ENCODE measurements around the gene GOLPH3.

DNA sequence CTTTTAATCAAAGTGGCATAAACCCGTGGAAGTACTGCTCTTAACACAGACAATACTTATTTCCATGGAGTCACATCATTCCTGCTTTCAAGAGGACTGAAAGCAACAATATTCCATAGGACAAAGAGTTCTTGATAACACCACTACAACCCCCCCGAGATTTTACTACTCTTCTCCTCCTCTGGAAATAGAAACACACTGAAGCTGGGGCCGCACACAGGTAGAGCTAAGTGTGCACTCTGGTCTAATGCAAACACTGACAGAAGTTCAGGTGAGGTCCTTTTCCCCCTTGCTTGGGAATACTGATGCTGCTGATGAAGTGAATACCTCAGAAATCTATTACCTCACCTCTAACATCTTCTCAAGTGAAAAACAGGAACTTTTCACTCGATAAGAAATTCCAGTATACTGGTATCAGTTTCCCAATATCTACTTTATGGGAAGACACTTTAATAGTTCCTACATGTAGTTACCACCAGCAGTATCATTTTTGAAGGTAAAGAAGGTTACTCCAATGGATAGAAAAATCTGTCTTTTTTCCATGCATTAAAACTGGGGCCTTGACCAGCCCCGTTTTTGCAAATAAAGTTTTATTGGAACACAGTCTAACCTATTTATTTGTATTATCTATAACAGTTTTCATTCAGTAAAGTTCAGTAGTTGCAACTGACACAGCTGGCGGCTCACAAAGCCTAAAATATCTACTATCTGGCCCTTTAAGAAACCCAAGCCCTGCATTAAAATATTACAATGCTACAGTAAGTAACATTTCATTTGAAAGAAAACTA, 50.0 kb downstream of the GOLPH3 start:
- no peak for TF ChIP-seq TAF1 (IDR thresholded peaks at IDR 0.05; ENCODE audit: low read depth)
- TF ChIP-seq TEAD4 (IDR thresholded peaks at IDR 0.05): no peak
- no peak for TF ChIP-seq CEBPB (IDR thresholded peaks at IDR 0.05)
- TF ChIP-seq RAD21 (IDR thresholded peaks at IDR 0.05; ENCODE audit: low read depth): no peak
- TF ChIP-seq EP300 (IDR thresholded peaks at IDR 0.05; ENCODE audit: borderline replicate concordance): no peak
- TF ChIP-seq MAX (IDR thresholded peaks at IDR 0.05): no peak
- TF ChIP-seq, protein P1, sequence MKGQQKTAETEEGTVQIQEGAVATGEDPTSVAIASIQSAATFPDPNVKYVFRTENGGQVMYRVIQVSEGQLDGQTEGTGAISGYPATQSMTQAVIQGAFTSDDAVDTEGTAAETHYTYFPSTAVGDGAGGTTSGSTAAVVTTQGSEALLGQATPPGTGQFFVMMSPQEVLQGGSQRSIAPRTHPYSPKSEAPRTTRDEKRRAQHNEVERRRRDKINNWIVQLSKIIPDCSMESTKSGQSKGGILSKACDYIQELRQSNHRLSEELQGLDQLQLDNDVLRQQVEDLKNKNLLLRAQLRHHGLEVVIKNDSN (IDR thresholded peaks at IDR 0.05): no peak
- no peak for TF ChIP-seq REST (IDR thresholded peaks at IDR 0.05; ENCODE audit: low read depth)
- TF ChIP-seq NFIC (IDR thresholded peaks at IDR 0.05): no peak
- TF ChIP-seq EGR1 (IDR thresholded peaks at IDR 0.05): no peak

Data from Ishikawa (cell line).